GM19025 (cell line): ENCODE data around the gene TXNRD1.
"Not testable (repeated sequence)": the region's sequence is repeated elsewhere in the genome, so short reads cannot be mapped to it uniquely, and the experiment has no call there.

Experiments used
- ATAC-seq: cut with Tn5 transposase; IDR thresholded peaks from one replicate; pipeline ENCODE4 v1.9.1; 2021; ENCODE audit warnings: mild to moderate bottlenecking, low read depth, moderate library complexity; ENCODE audit not compliant: unreplicated experiment

Gene TXNRD1

GRCh38 chr12:104276273-104277131, 60.9 kb downstream of the TXNRD1 start:
- ATAC-seq: no peak

DNA sequence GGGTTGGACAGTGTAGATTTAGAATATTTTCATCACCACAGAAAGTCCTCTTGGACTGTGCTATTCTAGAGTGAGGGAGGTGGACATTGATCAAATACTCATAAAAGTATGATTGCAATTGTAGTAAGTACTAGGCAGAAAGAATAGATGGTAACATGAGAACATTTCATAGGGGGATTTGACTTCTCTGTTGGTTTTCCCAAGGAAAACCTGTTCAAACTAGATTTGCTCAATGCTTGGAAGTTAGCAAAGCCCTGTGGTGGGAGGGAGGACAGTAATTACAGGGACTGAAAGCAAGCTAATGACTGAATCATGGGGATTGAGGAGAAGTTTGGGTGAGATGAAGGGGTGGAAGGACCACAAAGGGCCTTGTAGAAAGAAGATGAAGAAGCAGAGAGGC, 63.6 kb downstream of the TXNRD1 start:
- ATAC-seq: no peak

DNA sequence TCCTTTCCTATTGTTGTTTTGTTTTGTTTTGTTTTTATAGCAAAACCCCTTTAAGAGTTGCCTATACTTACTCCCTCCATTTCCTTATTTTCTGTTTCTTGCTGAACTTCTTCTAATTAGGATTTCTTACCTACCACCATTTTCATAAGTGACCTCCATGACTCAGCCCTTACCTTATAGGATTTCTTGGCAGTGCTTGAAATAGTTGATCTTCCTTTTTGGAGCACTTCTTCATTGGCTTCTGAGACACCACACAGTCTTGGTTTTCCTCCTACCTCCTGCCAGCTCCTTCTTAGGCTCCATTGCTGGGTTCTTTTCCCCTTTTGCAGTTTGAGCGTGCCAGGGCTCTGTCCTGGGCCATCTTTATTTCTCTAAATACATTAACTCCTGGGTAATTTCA, 64.5 kb downstream of the TXNRD1 start:
- ATAC-seq: no peak

- no peak for ATAC-seq
These were observed 65.3 kb downstream of the TXNRD1 start for GRCh38 chr12:104280717-104281458.

- ATAC-seq: no peak
These were observed 66.1 kb downstream of the TXNRD1 start for GRCh38 chr12:104281636-104282035.

- ATAC-seq: no peak
These were observed 66.5 kb downstream of the TXNRD1 start for GRCh38 chr12:104282109-104282508.

- no peak for ATAC-seq
These were observed 70.3 kb downstream of the TXNRD1 start for GRCh38 chr12:104285740-104286515.

DNA sequence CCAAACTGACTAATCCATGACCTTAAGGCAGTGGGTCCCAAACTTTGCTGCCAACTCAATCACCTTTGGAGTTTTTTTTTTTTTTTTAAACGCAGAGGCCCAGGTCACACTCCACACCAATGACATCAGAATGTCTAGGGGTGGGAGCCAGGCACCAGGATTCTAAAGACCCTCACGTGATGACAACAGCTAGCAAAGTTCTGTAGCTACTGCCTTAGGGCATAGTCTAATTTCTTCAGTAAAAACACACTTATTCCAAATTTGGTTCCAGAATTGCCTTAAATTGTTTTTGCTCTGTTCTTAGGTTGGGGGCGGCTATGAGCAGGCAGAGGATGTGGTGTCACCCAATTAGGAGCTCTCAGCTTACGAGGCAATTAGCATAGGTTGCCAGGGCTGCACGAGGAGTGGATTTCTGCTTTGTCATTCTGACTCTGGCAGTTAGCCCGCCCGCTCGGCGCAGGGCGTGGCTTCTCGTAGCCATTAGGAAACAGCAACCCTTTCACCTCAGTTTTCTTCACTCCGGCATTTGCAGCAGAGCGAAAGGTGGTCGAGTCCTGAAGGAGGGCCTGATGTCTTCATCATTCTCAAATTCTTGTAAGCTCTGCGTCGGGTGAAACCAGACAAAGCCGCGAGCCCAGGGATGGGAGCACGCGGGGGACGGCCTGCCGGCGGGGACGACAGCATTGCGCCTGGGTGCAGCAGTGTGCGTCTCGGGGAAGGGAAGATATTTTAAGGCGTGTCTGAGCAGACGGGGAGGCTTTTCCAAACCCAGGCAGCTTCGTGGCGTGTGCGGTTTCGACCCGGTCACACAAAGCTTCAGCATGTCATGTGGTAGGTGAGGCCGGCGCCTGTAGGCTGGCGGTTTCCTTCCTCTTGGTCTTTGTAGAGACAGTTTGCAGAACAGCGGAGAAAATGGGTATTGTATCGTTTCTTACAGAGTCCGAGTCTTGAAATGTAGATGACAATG, 71.2 kb downstream of the TXNRD1 start:
- peak; percentile 89 for ATAC-seq

GRCh38 chr12:104288635-104289274, 73.2 kb downstream of the TXNRD1 start:
- peak; percentile 48 for ATAC-seq

DNA sequence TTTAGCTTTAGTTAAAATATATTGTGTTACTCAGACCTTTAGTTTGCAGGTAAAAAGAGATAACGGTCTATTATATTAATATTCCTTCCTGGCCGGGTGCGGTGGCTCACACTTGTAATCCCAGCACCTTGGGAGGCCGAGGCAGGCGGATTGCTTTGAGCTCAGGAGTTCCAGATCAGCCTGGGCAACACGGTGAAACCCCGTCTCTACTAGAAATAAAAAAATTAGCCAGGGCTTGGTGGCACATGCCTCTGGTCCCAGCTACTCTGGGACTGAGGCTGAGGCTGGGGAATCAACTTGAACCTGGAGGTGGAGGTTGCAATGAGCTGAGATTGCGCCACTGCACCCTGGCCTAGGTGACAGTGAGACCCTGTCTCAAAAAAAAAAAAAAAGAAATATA, 74.7 kb downstream of the TXNRD1 start:
- ATAC-seq: no peak

DNA sequence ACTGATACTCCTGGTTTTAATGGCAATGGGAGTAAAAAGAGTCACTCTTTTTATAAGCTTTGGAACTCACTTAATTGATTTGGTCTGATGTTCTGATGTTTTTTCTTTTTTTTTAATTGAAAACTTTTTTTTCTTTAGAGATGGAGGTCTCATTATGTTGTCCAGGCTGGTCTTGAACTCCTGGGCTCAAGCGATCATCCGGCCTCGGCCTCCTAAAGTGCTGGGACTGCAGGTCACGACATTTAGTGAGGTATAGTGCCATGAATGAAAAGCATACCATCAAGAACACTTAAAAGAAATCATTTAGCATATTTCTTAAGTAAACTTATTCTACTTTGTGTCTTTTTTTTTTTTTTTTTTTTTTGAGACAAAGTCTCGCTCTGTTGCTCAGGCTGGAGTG, 75.3 kb downstream of the TXNRD1 start:
- ATAC-seq: no peak

DNA sequence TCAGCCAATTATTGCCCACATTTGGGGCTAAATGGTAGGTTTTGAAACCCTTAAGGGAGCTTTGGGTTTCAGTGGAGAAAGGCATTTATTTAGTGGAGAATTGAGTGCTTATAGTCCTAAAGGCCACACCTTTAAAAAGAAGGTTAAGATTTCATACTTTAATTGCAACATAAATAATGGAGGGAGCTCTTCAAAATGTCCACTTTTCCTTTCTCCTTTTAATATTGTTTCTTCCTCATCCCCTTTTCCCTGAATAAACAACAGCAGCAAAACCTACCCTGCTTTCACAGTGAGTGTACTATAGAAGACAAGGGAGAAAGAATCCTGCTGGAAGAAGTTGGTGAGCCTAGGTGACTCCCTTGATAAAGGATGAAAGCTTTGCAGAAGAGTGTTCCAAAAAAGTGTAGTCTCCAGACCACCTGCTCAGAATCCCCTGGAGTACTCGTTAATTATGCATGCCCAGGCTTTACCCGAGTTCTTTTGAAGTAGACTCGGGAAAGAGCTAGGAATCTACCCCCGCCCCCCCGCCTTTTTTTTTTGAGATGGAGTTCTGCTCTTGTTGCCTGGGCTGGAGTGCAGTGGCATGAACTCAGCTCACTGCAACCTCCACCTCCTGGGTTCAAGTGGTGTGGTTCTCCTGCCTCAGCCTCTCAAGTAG, 76.4 kb downstream of the TXNRD1 start:
- no peak for ATAC-seq

DNA sequence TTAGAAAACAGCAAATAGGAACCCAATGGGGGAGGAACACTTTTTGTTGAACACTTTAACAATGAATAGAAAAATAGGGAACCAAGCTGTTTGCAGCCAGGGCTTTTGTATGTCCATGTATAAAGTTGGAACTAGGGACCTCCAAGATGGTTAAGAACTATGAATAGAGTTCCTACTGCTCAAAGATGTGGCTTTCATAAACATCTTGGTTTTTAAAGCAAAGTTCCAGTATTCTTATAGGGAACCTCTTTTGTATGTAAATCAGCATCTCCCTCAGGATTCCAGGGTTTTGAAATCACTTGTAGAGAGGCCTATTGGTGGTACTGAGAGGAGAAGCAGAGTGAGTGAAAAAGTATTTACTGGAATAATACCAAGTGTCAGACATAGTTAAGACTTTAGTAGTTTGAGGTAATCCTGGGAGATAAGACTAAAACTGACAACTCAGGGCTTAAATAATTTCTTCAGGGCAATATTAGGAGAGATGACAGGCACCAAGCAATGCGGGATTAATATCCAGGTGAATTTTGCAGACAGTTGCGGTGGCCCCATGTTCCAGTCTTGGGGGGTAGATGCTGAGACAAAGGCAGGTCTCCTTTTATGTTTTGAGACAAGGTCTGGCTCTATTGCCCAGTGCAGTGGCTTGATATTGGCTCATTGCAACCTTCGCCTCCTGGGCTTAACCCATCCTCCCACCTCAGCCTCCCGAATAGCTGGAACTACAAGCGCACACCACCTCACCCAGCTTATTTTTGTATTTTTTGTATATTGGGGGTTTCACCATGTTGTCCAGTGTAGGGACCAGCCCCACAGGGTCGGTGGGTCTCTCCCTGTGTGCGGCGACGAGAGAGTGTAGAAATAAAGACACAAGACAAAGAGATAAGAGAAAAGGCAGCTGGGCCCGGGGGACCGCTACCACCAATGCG, 77.6 kb downstream of the TXNRD1 start:
- ATAC-seq: no peak

- ATAC-seq: not testable (repeated sequence)
These were observed 78.7 kb downstream of the TXNRD1 start for GRCh38 chr12:104294158-104294859.

DNA sequence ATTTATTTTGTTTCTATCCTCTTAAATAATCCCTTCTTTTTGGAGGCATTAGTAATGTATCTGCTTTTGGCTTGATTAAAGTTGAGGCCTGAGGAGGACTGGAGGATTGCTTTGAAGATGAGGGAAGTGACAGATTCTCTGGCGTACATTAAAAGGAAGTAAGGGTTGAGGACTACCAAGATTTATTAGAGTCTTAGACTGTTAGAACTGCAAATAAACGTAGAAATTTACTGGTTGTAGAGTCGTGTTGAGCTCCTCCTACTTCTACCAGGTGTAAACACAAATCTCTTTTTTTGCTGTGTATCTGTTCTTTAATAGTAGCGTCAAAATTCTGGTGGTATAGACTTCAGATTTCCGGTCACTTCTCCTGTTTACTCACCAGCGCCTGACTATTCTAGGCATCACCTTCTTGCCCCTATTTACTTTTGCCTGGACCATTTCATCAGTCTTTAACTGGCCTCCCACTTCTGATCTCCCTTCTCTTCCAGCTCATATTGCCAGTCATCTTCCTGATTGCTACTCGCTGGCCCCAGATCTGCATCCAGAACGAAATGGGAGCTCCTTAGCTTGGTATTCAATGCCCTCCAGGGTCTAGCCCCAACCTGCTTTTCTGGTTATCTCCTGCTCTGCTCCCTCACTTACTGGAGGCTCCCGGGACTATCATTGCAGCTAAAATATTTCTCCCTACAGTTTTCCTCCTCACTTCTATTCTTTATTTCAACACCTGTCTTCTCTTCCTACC, 79.5 kb downstream of the TXNRD1 start:
- no peak for ATAC-seq

DNA sequence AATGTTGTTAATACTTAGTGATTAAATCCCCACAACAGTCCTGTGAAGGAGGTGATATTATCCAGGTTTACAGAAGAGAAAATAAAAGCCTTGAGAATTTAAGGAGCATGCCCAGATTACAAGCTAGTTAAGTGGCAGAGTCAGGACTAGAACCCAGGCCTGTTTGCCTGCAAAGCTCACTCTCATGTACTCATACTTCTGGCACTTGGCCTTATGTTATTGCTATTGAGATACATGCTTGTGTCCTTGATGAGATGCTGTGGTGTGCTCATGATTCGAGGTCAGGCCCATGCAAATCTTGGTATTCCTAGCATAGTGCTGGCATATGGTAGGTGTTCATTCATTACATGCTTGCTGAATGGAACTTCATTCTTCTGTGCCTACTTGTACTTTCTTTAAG, 80.4 kb downstream of the TXNRD1 start:
- no peak for ATAC-seq

GRCh38 chr12:104296718-104297117, 81.1 kb downstream of the TXNRD1 start:
- ATAC-seq: no peak
